K562 (cell line): ENCODE measurements around the gene EIF2S2. TPM values are rescaled to one million over a fixed set of nuclear protein-coding genes. Genes with fewer than 3 reads are reported as not detected.
"Not testable (repeated sequence)": the region's sequence is repeated elsewhere in the genome, so short reads cannot be mapped to it uniquely, and the experiment has no call there.

Source experiments
- ATAC-seq: fragments of 200-7000 bp; cut with Tn5 transposase; 3 replicates; pipeline ENCODE4 v1.9.1; 2020; ENCODE audit warnings: moderate library complexity
- BruUV-seq: library from RNA; stranded (reverse); fragments of 400-500 nt; replicated peaks from 2 replicates; lab custom pipeline; 2021; lab: Mats Ljungman, UMichigan
- CTCF ChIA-PET: fragments of 300-600 bp; formaldehyde crosslinking; extraction: SDS; loops from one replicate; lab custom pipeline; 2021; ENCODE audit warnings: low intra/inter-chr PET ratio; lab: Yijun Ruan, JAX
- POLR2A ChIA-PET: fragments of 300-600, 350-650 bp; sonication (Branson Sonifier 250); formaldehyde crosslinking; extraction: SDS; loops from one replicate; lab custom pipeline; 2021; ENCODE audit warnings: antibody characterized with exemption, inconsistent platforms; lab: Yijun Ruan, JAX
- DNase-seq, 4 experiments: peaks; one replicate each; pipeline versions ENCODE4 v3.0.0 to v3.0.0-alpha.2; 2011 to 2018; ENCODE audit warnings: low spot score in 3 of 4, mixed read lengths in 3 of 4; ENCODE audit errors: extremely low read depth in 1 of 4
- FAIRE-seq: peaks from 2 replicates; lab custom pipeline; 2011; peaks lifted over from hg19 to GRCh38; lab: Jason Lieb, UNC
- H2AFZ ChIP-seq: 2 replicates; pipeline ENCODE4 v1.6.0; 2011; ENCODE audit warnings: low read depth, low read length, control low read depth, inconsistent platforms
- H3K27ac ChIP-seq: fragments of 200-600 bp; 3 replicates; pipeline ENCODE4 v1.8.0; 2011; ENCODE audit warnings: low read depth, mild to moderate bottlenecking, control low read depth, inconsistent platforms, low read length, moderate library complexity, mixed read lengths; ENCODE audit errors: extremely low read depth
- H3K27me3 ChIP-seq, 2 experiments: fragments of 300-600 bp in 1 of 2; 2 replicates in 1 of 2; 3 replicates in 1 of 2; pipeline versions ENCODE4 v1.6.0 to v1.8.0; 2011; ENCODE audit warnings: inconsistent platforms in 2 of 2, low read length in 2 of 2, mild to moderate bottlenecking in 1 of 2, mixed read lengths in 1 of 2, moderate library complexity in 1 of 2; ENCODE audit not compliant: control insufficient read depth in 2 of 2, insufficient read depth in 2 of 2
- H3K36me3 ChIP-seq: fragments of 300-600 bp; 3 replicates; pipeline ENCODE4 v1.8.0; 2011; ENCODE audit warnings: mild to moderate bottlenecking, low read length, inconsistent platforms; ENCODE audit not compliant: control insufficient read depth, insufficient read depth
- H3K4me1 ChIP-seq, 2 experiments: fragments of 200-600 bp in 1 of 2; replicated peaks in 1 of 2; 2 replicates in 1 of 2; 3 replicates in 1 of 2; pipeline versions ENCODE4 v1.5.1 to v1.8.0; 2011; ENCODE audit warnings: inconsistent platforms in 2 of 2, low read length in 2 of 2, mild to moderate bottlenecking in 1 of 2, mixed read lengths in 1 of 2, moderate library complexity in 1 of 2; ENCODE audit not compliant: control insufficient read depth in 2 of 2, insufficient read depth in 2 of 2
- H3K4me2 ChIP-seq: 2 replicates; pipeline ENCODE4 v1.6.1; 2011; ENCODE audit warnings: low read length, control low read depth, inconsistent platforms, mixed read lengths; ENCODE audit not compliant: insufficient read depth
- H3K4me3 ChIP-seq: fragments of 200-600 bp; sonication (generic), shearing (Covaris generic); 2 replicates; pipeline ENCODE4 v1.5.1; 2016; ENCODE audit warnings: control low read depth, inconsistent platforms
- H3K79me2 ChIP-seq: fragments of 200-600 bp; 3 replicates; pipeline ENCODE4 v1.8.0; 2011; ENCODE audit warnings: low read length, inconsistent platforms; ENCODE audit not compliant: control insufficient read depth, insufficient read depth
- H3K9ac ChIP-seq, 2 experiments: 2 replicates each; pipeline versions ENCODE4 v1.6.0 to v1.6.1; 2011; ENCODE audit warnings: low read depth in 2 of 2, low read length in 2 of 2, control low read depth in 1 of 2, inconsistent platforms in 1 of 2, mild to moderate bottlenecking in 1 of 2, mixed read lengths in 1 of 2; ENCODE audit not compliant: insufficient read depth in 1 of 2
- H3K9me1 ChIP-seq: one replicate; pipeline ENCODE4 v1.6.0; 2011; ENCODE audit warnings: inconsistent platforms, mild to moderate bottlenecking, low read length, moderate library complexity; ENCODE audit not compliant: control insufficient read depth, insufficient read depth
- H3K9me3 ChIP-seq: replicated peaks from 2 replicates; pipeline ENCODE4 v1.5.1; 2011; ENCODE audit warnings: low read depth, low read length, inconsistent platforms; ENCODE audit not compliant: control insufficient read depth, insufficient read depth
- H4K20me1 ChIP-seq: replicated peaks from 2 replicates; pipeline ENCODE4 v1.6.1; 2011; ENCODE audit warnings: low read length, inconsistent platforms, mixed read lengths; ENCODE audit not compliant: control insufficient read depth, insufficient read depth
- CBFA2T2 ChIP-seq: fragments of 450-650 bp; conservative IDR thresholded peaks from 2 replicates; pipeline ENCODE4 v1.6.1; 2017; ENCODE audit warnings: mild to moderate bottlenecking
- CBFA2T3 ChIP-seq: fragments of 450-650 bp; IDR thresholded peaks from 2 replicates; pipeline ENCODE4 v1.6.1; 2017
- SMARCA4 ChIP-seq: fragments of 450-650 bp; IDR thresholded peaks from 2 replicates; pipeline ENCODE4 v1.6.1; 2016
- ZNF316 ChIP-seq: fragments of 450-650 bp; IDR thresholded peaks from 2 replicates; pipeline ENCODE4 v1.6.1; 2016
- WGBS: fragments of 100-300 bp; shearing (Covaris generic); methylation state at CpG from one replicate; pipeline ENCODE4 v1.1.6; 2016; ENCODE audit warnings: low coverage, mixed read lengths; ENCODE audit not compliant: insufficient coverage; ENCODE audit errors: missing lambda C conversion rate; 5-methylcytosine and 5-hydroxymethylcytosine counted together
- in situ Hi-C: fragments of 300-500 bp; cut with MboI; formaldehyde crosslinking; loops from 4 replicates; pipeline ENCODE4 v1.15.0; 2018; ENCODE audit warnings: inconsistent platforms, mixed read lengths
- intact Hi-C: fragments of 100-400 bp; cut with micrococcal nuclease; formaldehyde crosslinking; loops from 2 replicates; pipeline ENCODE4 v1.14.2; 2022
- polyA plus RNA-seq, 8 experiments: library from polyadenylated mRNA; depleted of rRNA in 4 of 8; stranded (reverse) in 5 of 8; unstranded in 3 of 8; fragments of >200 nt; fragmentation: Nextera tagmentation in 2 of 8; fragmentation: Illumina TruSeq in 1 of 8; extraction: Ambion mirVana in 2 of 8; extraction: Trizol in 1 of 8; gene quantifications; 2 replicates each; pipeline versions ENCODE4 v1.2.1 to v1.2.3, GENCODE V29; 2011 to 2014; ENCODE audit warnings: inconsistent platforms in 1 of 8, missing spikeins in 1 of 8
- total RNA-seq, 7 experiments: library from RNA; depleted of rRNA in 6 of 7; stranded (reverse); fragments of >200 nt in 6 of 7; fragmentation: Illumina TruSeq in 2 of 7; extraction: Trizol in 2 of 7; gene quantifications; 2 replicates each; pipeline versions ENCODE4 v1.2.1 to v1.2.3, GENCODE V29; 2011 to 2021; ENCODE audit warnings: low replicate concordance in 1 of 7
- TF ChIP-seq, protein P1 (sequence below), 2 experiments: IDR thresholded peaks in 1 of 2; conservative IDR thresholded peaks in 1 of 2; 2 replicates each; pipeline ENCODE4 v1.6.1; 2016; ENCODE audit warnings: low read depth in 2 of 2, mild to moderate bottlenecking in 1 of 2, missing compliant biosample characterization in 1 of 2, missing genetic modification characterization in 1 of 2, moderate library complexity in 1 of 2

Gene EIF2S2
- total and polyA plus RNA-seq, 9 of the 15 experiments (the other 6 are each of a cell fraction or from before 2014, with no cell fraction given): 79.7 to 220 (median 154) TPM

DNA sequence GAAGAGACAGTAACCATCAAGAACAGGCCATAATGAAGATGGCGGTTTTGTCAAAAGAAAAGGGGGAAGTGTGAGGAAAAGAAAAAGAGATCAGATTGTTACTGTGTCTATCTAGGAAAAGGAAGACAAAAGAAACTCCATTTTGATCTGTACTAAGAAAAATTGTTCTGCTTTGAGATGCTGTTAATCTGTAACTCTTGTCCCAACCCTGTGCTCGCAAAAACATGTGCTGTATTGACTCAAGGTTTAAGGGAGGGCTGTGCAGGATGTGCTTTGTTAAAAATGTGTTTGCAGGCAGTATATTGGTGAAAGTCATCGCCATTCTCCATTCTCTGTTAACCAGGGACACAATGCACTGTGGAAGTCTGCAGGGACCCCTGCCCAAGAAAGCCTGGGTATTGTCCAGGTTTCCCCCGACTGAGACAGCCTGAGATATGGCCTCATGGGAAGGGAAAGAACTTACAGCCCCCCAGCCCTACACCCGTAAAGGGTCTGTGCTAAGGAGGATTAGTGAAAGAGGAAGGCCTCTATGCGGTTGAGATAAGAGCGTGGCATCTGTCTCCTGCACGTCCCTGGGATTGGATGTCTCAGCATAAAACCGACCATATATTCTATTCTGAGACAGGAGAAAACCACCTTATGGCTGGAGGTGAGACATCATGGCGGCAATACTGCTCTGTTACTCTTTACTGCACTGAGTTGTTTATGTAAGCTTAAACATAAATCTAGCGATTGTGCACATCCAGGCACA, 23.7 kb upstream of the EIF2S2 start (continued):
- TF ChIP-seq, protein P1, sequence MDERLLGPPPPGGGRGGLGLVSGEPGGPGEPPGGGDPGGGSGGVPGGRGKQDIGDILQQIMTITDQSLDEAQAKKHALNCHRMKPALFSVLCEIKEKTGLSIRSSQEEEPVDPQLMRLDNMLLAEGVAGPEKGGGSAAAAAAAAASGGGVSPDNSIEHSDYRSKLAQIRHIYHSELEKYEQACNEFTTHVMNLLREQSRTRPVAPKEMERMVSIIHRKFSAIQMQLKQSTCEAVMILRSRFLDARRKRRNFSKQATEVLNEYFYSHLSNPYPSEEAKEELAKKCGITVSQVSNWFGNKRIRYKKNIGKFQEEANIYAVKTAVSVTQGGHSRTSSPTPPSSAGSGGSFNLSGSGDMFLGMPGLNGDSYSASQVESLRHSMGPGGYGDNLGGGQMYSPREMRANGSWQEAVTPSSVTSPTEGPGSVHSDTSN (CRISPR knock-in tag; IDR thresholded peaks at IDR 0.05; ENCODE audit: low read depth): not testable (repeated sequence)
- TF ChIP-seq, protein P1 (tag; conservative IDR thresholded peaks at IDR 0.05; ENCODE audit: low read depth): 0 out of 2 replicates have a peak, but pooled peaks have one; percentile 25
- peak; percentile 57 for TF ChIP-seq SMARCA4

DNA sequence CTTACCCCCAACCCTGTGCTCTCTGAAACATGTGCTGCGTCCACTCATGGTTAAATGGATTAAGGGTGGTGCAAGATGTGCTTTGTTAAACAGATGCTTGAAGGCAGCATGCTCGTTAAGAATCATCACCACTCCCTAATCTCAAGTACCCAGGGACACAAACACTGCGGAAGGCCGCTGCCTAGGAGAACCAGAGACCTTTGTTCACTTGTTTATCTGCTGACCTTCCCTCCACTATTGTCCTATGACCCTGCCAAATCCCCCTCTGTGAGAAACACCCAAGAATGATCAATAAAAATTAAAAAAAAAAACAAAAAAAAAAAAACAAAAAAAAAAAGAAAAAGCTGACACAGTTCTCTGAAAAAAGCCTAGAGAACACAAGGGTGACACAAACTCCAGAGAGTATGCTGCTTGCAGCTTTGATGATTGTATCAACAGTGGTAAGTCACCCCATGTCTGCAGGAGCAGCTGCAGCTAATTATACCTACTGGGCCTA, 21.4 kb upstream of the EIF2S2 start:
- 0% methylated on average over 1 of the region's 4 CpGs for WGBS
- intact Hi-C loops, H3K27me3 ChIP-seq, H3K79me2 ChIP-seq, BruUV-seq, H3K27ac ChIP-seq, in situ Hi-C loops, DNase-seq, H4K20me1 ChIP-seq, H3K9ac ChIP-seq, H3K4me2 ChIP-seq, H3K36me3 ChIP-seq, H3K9me1 ChIP-seq, ATAC-seq, H3K4me3 ChIP-seq, FAIRE-seq, H2AFZ ChIP-seq, H3K9me3 ChIP-seq: not testable (repeated sequence)
- TF ChIP-seq CBFA2T2 (0 out of 2 replicates have a peak, but pooled peaks have one; percentile 27), CBFA2T3 (peak; percentile 30; the same call in 1 of the 2 replicates), ZNF316 (peak; percentile 36; the same call in 1 of the 2 replicates)
- peaks cover 11 to 16% of the 10 kb centered on the region in 2 experiments for H3K4me1 ChIP-seq
- ChIA-PET CTCF (interaction anchor here (0.7 kb wide), 1 partner anchor 455 kb away, joined by 4 read pairs; no protein-coding TSS in a partner anchor), POLR2A (interaction anchor here (0.6 kb wide), 1 partner anchor 17 kb away, joined by 4 read pairs; no protein-coding TSS in a partner anchor)

DNA sequence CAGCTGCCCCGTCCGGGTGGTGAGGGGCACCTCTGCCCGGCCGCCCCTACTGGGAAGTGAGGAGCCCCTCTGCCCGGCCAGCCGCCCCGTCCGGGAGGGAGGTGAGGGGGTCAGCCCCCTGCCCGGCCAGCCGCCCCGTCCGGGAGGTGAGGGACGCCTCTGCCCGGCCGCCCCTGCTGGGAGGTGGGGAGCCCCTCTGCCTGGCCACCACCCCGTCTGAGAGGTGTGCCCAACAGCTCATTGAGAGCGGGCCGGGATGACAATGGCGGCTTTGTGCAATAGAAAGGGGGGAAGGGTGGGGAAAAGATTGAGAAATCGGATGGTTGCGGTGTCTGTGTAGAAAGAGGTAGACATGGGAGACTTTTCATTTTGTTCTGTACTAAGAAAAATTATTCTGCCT, 20.9 kb upstream of the EIF2S2 start:
- H3K9me1 ChIP-seq, H3K4me2 ChIP-seq, H3K9ac ChIP-seq, H3K27ac ChIP-seq, DNase-seq, H4K20me1 ChIP-seq, FAIRE-seq, H3K9me3 ChIP-seq, H3K4me3 ChIP-seq, H3K79me2 ChIP-seq, H3K36me3 ChIP-seq, ATAC-seq, in situ Hi-C loops, BruUV-seq, H2AFZ ChIP-seq, intact Hi-C loops, H3K27me3 ChIP-seq: not testable (repeated sequence)
- H3K4me1 ChIP-seq: peaks cover 15 to 20% of the 10 kb centered on the region in 2 experiments
- CTCF ChIA-PET: interaction anchor here (0.7 kb wide), 1 partner anchor 456 kb away, joined by 4 read pairs; no protein-coding TSS in a partner anchor
- POLR2A ChIA-PET: interaction anchor here (0.6 kb wide), 1 partner anchor 18 kb away, joined by 4 read pairs; no protein-coding TSS in a partner anchor
- 68% methylated on average over 3 of the region's 21 CpGs for WGBS
